Measurements from ENCODE around the gene SQSTM1. TPM values are rescaled to one million over a fixed set of nuclear protein-coding genes. Genes with fewer than 3 reads are reported as not detected.

SQSTM1 gene
- total and polyA plus RNA-seq, 5 donors from 2014 or later, result 219 to 615 (median 240) TPM

DNA sequence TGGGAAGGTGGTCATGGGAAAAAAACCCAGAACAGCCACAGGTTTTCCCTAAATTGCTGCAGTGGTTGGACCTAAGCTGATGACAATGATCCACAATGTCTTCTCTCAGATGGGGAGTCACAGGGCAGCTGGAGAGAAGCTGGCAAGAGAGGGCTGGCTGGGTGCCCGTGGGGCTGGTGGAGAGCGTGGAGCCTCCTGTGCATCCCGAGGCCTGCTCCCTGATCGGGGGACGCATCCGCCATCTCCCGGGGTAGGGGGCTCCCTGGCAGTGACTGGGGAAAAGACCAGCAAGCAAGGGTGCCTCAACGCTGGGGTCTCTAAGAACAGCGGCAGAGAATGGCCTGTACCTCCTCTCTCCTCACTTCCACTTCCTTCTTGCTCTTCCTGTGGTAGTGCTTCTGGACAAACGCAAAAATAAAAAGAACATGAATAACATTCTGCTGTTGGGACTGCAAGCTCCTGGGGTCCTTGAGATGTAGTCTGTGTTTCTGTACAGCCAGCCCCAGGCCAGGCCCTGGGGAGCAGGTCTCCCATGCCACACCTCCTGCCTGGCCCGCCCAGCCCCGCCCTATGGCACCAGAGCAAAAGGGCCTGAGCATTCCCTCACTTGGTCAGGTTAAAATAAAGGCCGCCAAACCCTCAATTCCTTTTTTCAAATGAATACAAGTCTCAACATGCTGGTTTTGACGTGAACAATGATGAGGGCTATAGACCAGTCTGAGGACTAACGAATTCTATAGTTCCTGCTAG, 45.0 kb downstream of the SQSTM1 start:
- Histone ChIP-seq H3K27ac (ENCODE audit: insufficient read depth, low read length, poor library complexity, severe bottlenecking) (no peak overlapping the region), H3K4me3 (ENCODE audit: low read depth, low read length) (no peak overlapping the region), H3K36me3 (ENCODE audit: control insufficient read depth, insufficient read depth, low read length) (peaks cover 11% of the 10 kb centered on the region), H3K4me1 (ENCODE audit: control insufficient read depth, insufficient read depth, low read length, poor library complexity, severe bottlenecking) (no peaks in the 10 kb centered on the region), H3K27me3 (ENCODE audit: control insufficient read depth, insufficient read depth, low read length) (no peaks in the 10 kb centered on the region), H3K9me3 (ENCODE audit: control insufficient read depth in 2 of 2, low read length in 2 of 2) (no peaks in the 10 kb centered on the region)
- no peak overlapping the region for H3K27ac Mint-ChIP-seq
- peaks cover 14% of the 10 kb centered on the region for H3K36me3 Mint-ChIP-seq
- no peaks in the 10 kb centered on the region for H3K27me3 Mint-ChIP-seq
- no peak overlapping the region for H3K4me3 Mint-ChIP-seq
- H3K4me1 Mint-ChIP-seq, result no peaks in the 10 kb centered on the region
- no peak for ATAC-seq (ENCODE audit: low read depth in 2 of 2)
- no peak for DNase-seq
- no peaks in the 10 kb centered on the region for H3K9me3 Mint-ChIP-seq

DNA sequence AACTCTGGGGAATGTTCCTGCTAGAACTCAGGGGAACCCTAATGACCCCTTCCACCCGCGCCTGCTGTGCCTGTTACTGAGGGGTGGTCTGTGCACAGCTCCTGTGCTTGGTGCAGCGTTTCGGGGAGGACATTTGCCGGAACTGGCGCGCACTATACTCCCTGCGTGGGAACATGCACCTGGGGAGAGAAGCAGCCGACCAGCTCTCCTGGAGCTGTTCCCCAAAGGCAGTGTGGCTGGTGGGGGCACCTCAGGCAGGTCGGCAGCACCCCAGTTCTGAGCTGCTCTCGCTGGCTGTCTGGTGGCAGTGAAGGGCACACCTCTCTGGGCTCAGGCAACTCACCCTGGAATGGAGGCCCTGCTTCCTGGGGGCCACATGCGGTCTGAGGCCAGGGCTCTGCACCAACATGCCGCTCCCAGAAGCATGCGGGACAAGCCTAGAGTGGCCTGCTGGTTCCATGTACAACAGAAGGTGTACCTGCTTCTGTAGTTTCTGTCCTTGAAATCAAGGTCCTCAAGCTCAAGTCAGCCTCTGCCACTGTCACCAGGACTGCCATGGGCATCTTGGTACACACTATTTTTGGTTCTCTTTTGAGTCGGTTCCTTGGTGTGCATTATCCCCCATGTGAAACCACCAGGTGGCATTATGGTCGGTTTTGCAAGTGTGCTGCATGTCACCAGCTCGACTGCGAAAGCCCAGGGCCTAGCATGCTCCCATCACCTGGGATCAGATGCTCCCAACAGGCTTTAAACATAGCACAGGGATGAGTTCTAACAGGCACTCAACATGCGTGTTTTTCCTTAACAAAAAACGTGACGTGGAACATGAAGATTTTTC, 45.8 kb downstream of the SQSTM1 start:
- Mint-ChIP-seq H3K4me3 (no peak overlapping the region), H3K27me3 (no peaks in the 10 kb centered on the region), H3K4me1 (no peaks in the 10 kb centered on the region), H3K27ac (no peak overlapping the region), H3K9me3 (no peaks in the 10 kb centered on the region), H3K36me3 (peaks cover 18% of the 10 kb centered on the region)
- Histone ChIP-seq H3K27me3 (ENCODE audit: control insufficient read depth, insufficient read depth, low read length) (no peaks in the 10 kb centered on the region), H3K9me3 (ENCODE audit: control insufficient read depth in 2 of 2, low read length in 2 of 2) (no peaks in the 10 kb centered on the region), H3K36me3 (ENCODE audit: control insufficient read depth, insufficient read depth, low read length) (peaks cover 19% of the 10 kb centered on the region), H3K4me1 (ENCODE audit: control insufficient read depth, insufficient read depth, low read length, poor library complexity, severe bottlenecking) (no peaks in the 10 kb centered on the region), H3K27ac (ENCODE audit: insufficient read depth, low read length, poor library complexity, severe bottlenecking) (no peak overlapping the region), H3K4me3 (ENCODE audit: low read depth, low read length) (no peak overlapping the region)
- ATAC-seq (ENCODE audit: low read depth in 2 of 2), result no peak
- DNase-seq, result peak in 1 of 3 donors; percentile 50

DNA sequence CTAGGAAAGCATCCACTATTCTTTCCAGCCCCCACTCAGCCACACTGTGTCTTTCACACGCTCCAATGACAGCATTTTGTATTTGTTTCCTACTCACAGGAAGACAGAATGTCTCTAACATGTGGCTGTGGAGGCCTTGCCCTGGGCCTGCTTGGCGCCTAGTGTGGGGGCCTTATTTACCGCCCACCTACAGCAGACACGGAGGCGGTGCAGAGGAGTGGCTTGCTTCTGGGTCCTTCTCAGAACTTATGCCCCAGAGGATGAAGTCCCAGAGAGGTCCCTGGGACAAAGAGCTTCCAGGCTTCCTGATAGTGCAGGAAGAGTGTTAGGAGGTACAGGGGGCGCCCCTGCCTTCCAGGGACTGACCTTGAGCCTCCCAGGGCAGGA, 46.4 kb downstream of the SQSTM1 start:
- Histone ChIP-seq H3K36me3 (ENCODE audit: control insufficient read depth, insufficient read depth, low read length) (peaks cover 19% of the 10 kb centered on the region), H3K27ac (ENCODE audit: insufficient read depth, low read length, poor library complexity, severe bottlenecking) (no peak overlapping the region), H3K4me1 (ENCODE audit: control insufficient read depth, insufficient read depth, low read length, poor library complexity, severe bottlenecking) (no peaks in the 10 kb centered on the region), H3K4me3 (ENCODE audit: low read depth, low read length) (no peak overlapping the region), H3K27me3 (ENCODE audit: control insufficient read depth, insufficient read depth, low read length) (no peaks in the 10 kb centered on the region), H3K9me3 (ENCODE audit: control insufficient read depth in 2 of 2, low read length in 2 of 2) (no peaks in the 10 kb centered on the region)
- Mint-ChIP-seq H3K27me3 (no peaks in the 10 kb centered on the region), H3K4me1 (no peaks in the 10 kb centered on the region), H3K4me3 (no peak overlapping the region), H3K27ac (peak overlapping the region in 1 of 3 donors; percentile 33), H3K9me3 (no peaks in the 10 kb centered on the region), H3K36me3 (peaks cover 18% of the 10 kb centered on the region)
- DNase-seq (no peak), ATAC-seq (ENCODE audit: low read depth in 2 of 2) (no peak)

DNA sequence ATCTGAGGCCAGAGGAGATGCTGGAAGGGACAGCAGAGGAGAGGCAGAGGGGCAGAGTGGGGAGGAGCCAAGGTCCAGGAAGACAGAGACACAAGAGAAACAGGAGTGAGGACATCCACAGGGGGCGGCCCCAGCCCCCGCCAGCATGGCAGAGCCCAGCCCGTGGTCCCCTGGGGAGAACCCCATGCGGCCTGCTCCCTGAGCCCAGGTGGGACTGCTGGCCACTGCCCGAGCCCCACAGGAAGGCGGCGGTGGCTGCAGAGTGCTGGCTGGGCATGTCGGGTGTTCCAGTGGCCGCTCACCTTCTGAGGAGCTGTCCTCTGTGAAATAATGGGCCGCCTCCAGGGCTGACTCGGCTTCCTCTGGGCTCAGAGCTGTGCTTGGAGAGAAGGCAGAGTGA, 46.8 kb downstream of the SQSTM1 start:
- Mint-ChIP-seq H3K4me1 (no peaks in the 10 kb centered on the region), H3K36me3 (peaks cover 17% of the 10 kb centered on the region), H3K27ac (no peak overlapping the region), H3K27me3 (no peaks in the 10 kb centered on the region), H3K4me3 (no peak overlapping the region), H3K9me3 (no peaks in the 10 kb centered on the region)
- ATAC-seq (ENCODE audit: low read depth in 2 of 2), result no peak
- Histone ChIP-seq H3K36me3 (ENCODE audit: control insufficient read depth, insufficient read depth, low read length) (peaks cover 19% of the 10 kb centered on the region), H3K4me1 (ENCODE audit: control insufficient read depth, insufficient read depth, low read length, poor library complexity, severe bottlenecking) (no peaks in the 10 kb centered on the region), H3K27ac (ENCODE audit: insufficient read depth, low read length, poor library complexity, severe bottlenecking) (no peak overlapping the region), H3K27me3 (ENCODE audit: control insufficient read depth, insufficient read depth, low read length) (no peaks in the 10 kb centered on the region), H3K4me3 (ENCODE audit: low read depth, low read length) (no peak overlapping the region), H3K9me3 (ENCODE audit: control insufficient read depth in 2 of 2, low read length in 2 of 2) (no peaks in the 10 kb centered on the region)
- DNase-seq, result no peak

DNA sequence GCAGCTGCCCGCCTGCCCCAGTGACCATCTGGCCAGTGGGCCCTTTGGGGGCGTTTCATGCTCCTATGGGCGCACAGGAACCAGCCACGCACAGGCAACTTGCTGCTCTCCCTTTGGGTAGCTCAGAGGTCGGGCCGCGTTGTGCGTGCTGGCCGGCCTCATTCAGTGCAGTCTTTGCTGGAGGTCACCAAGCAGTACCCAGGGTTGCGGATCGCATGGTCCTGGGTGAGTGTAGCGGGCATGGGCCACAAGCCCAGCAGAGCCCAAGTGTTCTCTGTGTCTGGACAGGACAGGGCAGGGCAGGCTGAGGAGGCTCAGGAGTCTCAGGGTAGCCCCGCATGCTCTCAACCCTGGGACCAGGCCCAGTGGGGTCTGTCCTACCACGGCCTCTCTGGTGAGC, 47.8 kb downstream of the SQSTM1 start:
- no peaks in the 10 kb centered on the region for H3K9me3 ChIP-seq (ENCODE audit: control insufficient read depth in 2 of 2, low read length in 2 of 2)
- no peaks in the 10 kb centered on the region for H3K4me1 ChIP-seq (ENCODE audit: control insufficient read depth, insufficient read depth, low read length, poor library complexity, severe bottlenecking)
- H3K27ac Mint-ChIP-seq, result peak overlapping the region in 2 of 3 donors; percentile 72 to 79

DNA sequence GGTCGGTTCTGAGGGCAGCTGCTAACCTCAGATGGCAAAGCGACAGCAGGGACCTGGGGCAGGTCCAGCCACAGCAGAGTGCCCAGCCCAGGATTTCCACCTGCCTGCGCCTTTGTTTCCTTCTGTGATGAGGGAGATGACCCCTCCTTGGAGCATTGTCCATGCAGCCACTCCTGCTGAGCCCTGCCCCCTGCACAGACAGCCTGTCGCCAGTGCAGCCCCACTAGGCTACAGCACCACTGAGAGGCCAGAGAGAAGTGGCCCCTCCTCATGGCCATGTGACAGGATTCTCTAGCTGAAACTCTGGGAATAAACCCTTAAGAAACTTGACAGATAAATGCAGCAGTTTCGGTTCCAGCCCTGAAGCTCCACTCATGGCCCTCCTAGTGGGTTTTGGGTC, 48.4 kb downstream of the SQSTM1 start:
- Histone ChIP-seq H3K36me3 (ENCODE audit: control insufficient read depth, insufficient read depth, low read length) (peaks cover 22% of the 10 kb centered on the region), H3K4me1 (ENCODE audit: control insufficient read depth, insufficient read depth, low read length, poor library complexity, severe bottlenecking) (no peaks in the 10 kb centered on the region), H3K4me3 (ENCODE audit: low read depth, low read length) (no peak overlapping the region), H3K27ac (ENCODE audit: insufficient read depth, low read length, poor library complexity, severe bottlenecking) (no peak overlapping the region), H3K9me3 (ENCODE audit: control insufficient read depth in 2 of 2, low read length in 2 of 2) (no peaks in the 10 kb centered on the region), H3K27me3 (ENCODE audit: control insufficient read depth, insufficient read depth, low read length) (no peaks in the 10 kb centered on the region)
- no peaks in the 10 kb centered on the region for H3K27me3 Mint-ChIP-seq
- peaks cover 13% of the 10 kb centered on the region for H3K36me3 Mint-ChIP-seq
- no peak overlapping the region for H3K4me3 Mint-ChIP-seq
- ATAC-seq (ENCODE audit: low read depth in 2 of 2) (no peak), DNase-seq (no peak)
- no peaks in the 10 kb centered on the region for H3K9me3 Mint-ChIP-seq
- H3K4me1 Mint-ChIP-seq, result no peaks in the 10 kb centered on the region
- no peak overlapping the region for H3K27ac Mint-ChIP-seq

More for the DNA sequence above, 47.8 kb downstream of the SQSTM1 start:
- Mint-ChIP-seq H3K36me3 (peaks cover 13% of the 10 kb centered on the region), H3K4me1 (no peaks in the 10 kb centered on the region), H3K9me3 (no peaks in the 10 kb centered on the region), H3K27me3 (no peaks in the 10 kb centered on the region), H3K4me3 (no peak overlapping the region)
- DNase-seq (no peak), ATAC-seq (ENCODE audit: low read depth in 2 of 2) (no peak)
- Histone ChIP-seq H3K36me3 (ENCODE audit: control insufficient read depth, insufficient read depth, low read length) (peaks cover 24% of the 10 kb centered on the region), H3K4me3 (ENCODE audit: low read depth, low read length) (no peak overlapping the region), H3K27ac (ENCODE audit: insufficient read depth, low read length, poor library complexity, severe bottlenecking) (no peak overlapping the region), H3K27me3 (ENCODE audit: control insufficient read depth, insufficient read depth, low read length) (no peaks in the 10 kb centered on the region)

DNA sequence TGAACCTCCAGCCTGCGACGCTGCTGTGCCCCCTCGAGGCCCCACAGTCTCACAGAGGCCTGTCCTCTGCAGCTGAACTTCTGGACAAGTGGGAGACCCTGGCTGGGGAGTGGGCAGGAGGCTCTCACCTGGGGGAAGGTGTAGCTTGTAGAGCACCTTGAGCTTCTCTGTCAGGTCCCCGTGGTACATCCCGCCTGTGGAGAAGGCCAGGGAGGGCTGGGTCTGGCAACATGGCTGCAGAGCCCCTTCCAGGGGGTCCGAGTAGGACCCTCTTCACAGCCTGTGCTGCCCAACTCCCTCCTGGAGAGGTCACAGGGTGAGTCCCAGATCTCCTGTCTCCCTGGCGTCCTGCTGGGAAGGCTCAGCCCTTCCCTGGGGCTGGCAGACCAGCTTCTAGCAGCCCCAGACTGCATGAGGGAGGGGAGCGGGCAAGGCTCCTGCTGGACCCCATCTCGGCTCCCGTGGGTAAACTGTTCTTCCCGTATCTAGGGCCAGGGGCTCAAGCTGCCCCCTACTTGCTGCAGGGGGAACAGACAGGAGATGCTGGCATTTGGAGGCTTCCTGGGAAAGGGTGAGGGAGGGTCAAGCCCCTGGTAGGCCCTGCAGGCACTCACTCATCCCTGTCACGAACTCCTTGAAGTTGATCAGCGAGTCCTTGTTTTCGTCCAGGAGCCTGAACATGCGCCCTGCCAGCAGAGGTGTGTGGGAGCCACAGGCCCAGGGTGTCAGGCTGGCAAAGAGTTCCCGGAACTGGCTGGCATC, 49.1 kb downstream of the SQSTM1 start:
- Mint-ChIP-seq H3K9me3 (no peaks in the 10 kb centered on the region), H3K4me3 (no peak overlapping the region), H3K27ac (no peak overlapping the region), H3K27me3 (no peaks in the 10 kb centered on the region), H3K4me1 (no peaks in the 10 kb centered on the region), H3K36me3 (peaks cover 13% of the 10 kb centered on the region)
- no peaks in the 10 kb centered on the region for H3K4me1 ChIP-seq (ENCODE audit: control insufficient read depth, insufficient read depth, low read length, poor library complexity, severe bottlenecking)
- no peak for ATAC-seq (ENCODE audit: low read depth in 2 of 2)
- H3K27ac ChIP-seq (ENCODE audit: insufficient read depth, low read length, poor library complexity, severe bottlenecking), result no peak overlapping the region
- peaks cover 24% of the 10 kb centered on the region for H3K36me3 ChIP-seq (ENCODE audit: control insufficient read depth, insufficient read depth, low read length)
- no peak for DNase-seq
- H3K27me3 ChIP-seq (ENCODE audit: control insufficient read depth, insufficient read depth, low read length), result no peaks in the 10 kb centered on the region
- no peaks in the 10 kb centered on the region for H3K9me3 ChIP-seq (ENCODE audit: control insufficient read depth in 2 of 2, low read length in 2 of 2)
- H3K4me3 ChIP-seq (ENCODE audit: low read depth, low read length), result no peak overlapping the region
